Measurements from ENCODE around the gene PRDM11. TPM values are rescaled to one million over a fixed set of nuclear protein-coding genes. Genes with fewer than 3 reads are reported as not detected.

PRDM11 gene
- total RNA-seq, 1 experiment from 2014 or later = 8.1 TPM

- Mint-ChIP-seq H3K27ac (ENCODE audit: unreplicated experiment) (no peak overlapping the region), H3K4me1 (ENCODE audit: low read depth, unreplicated experiment) (peaks cover 9% of the 10 kb centered on the region), H3K9me3 (ENCODE audit: low read depth, unreplicated experiment) (no peaks in the 10 kb centered on the region), H3K36me3 (ENCODE audit: insufficient read depth, unreplicated experiment) (peaks cover 3% of the 10 kb centered on the region), H3K4me3 (ENCODE audit: low read depth, unreplicated experiment) (no peak overlapping the region), H3K27me3 (ENCODE audit: unreplicated experiment) (no peaks in the 10 kb centered on the region)
- intact Hi-C loops (cut with micrococcal nuclease; ENCODE audit: unreplicated experiment) = no loop called here
- no peak for DNase-seq
- CTCF ChIA-PET = no interaction called here
- BruUV-seq (replicated peaks) = no TSS peak
- TF ChIP-seq, protein P1, sequence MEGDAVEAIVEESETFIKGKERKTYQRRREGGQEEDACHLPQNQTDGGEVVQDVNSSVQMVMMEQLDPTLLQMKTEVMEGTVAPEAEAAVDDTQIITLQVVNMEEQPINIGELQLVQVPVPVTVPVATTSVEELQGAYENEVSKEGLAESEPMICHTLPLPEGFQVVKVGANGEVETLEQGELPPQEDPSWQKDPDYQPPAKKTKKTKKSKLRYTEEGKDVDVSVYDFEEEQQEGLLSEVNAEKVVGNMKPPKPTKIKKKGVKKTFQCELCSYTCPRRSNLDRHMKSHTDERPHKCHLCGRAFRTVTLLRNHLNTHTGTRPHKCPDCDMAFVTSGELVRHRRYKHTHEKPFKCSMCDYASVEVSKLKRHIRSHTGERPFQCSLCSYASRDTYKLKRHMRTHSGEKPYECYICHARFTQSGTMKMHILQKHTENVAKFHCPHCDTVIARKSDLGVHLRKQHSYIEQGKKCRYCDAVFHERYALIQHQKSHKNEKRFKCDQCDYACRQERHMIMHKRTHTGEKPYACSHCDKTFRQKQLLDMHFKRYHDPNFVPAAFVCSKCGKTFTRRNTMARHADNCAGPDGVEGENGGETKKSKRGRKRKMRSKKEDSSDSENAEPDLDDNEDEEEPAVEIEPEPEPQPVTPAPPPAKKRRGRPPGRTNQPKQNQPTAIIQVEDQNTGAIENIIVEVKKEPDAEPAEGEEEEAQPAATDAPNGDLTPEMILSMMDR (IDR thresholded peaks at IDR 0.05; ENCODE audit: unreplicated experiment) = no peak
These were observed 11.1 kb downstream of the PRDM11 start for GRCh38 chr11:45157247-45158209.

DNA sequence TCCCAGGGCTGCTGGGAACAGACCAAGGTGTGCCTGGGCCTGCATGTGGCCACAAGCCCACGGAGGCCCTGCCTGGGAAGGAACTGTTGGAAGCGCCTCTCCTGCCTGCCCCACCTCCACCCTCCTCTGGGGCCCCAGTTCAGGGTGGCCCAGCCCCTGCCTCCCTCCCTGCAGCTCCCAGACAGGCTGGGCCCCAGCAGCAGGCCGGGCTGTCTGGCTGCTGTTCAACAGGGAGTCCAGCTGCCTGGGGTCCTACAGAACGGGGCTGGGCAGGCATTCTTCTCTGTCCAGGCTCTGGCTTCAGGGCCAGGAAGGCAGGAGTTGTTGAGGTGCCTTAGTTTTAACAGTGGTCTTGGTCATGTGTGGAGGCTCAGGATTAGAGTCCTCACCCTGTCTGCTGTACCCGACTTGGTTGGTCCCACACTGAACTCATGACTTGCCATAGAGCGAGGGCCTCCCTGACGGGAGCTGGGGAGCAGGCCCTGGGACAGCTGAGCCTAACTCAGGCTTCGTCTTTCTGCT lies 11.8 kb downstream of the PRDM11 start:
- CTCF ChIA-PET = no interaction called here
- no peak for DNase-seq
- BruUV-seq (replicated peaks) = no TSS peak
- no peak overlapping the region for H3K27ac Mint-ChIP-seq (ENCODE audit: unreplicated experiment)
- H3K9me3 Mint-ChIP-seq (ENCODE audit: low read depth, unreplicated experiment) = no peaks in the 10 kb centered on the region
- TF ChIP-seq, protein P1 (IDR thresholded peaks at IDR 0.05; ENCODE audit: unreplicated experiment) = no peak
- peaks cover 3% of the 10 kb centered on the region for H3K36me3 Mint-ChIP-seq (ENCODE audit: insufficient read depth, unreplicated experiment)
- no peaks in the 10 kb centered on the region for H3K27me3 Mint-ChIP-seq (ENCODE audit: unreplicated experiment)
- peaks cover 9% of the 10 kb centered on the region for H3K4me1 Mint-ChIP-seq (ENCODE audit: low read depth, unreplicated experiment)
- intact Hi-C loops (cut with micrococcal nuclease; ENCODE audit: unreplicated experiment) = no loop called here
- H3K4me3 Mint-ChIP-seq (ENCODE audit: low read depth, unreplicated experiment) = no peak overlapping the region

- no peak for DNase-seq
- no peaks in the 10 kb centered on the region for H3K27me3 Mint-ChIP-seq (ENCODE audit: unreplicated experiment)
- no peak overlapping the region for H3K27ac Mint-ChIP-seq (ENCODE audit: unreplicated experiment)
- CTCF ChIA-PET = no interaction called here
- intact Hi-C loops (cut with micrococcal nuclease; ENCODE audit: unreplicated experiment) = no loop called here
- H3K4me1 Mint-ChIP-seq (ENCODE audit: low read depth, unreplicated experiment) = peaks cover 9% of the 10 kb centered on the region
- TF ChIP-seq, protein P1 (IDR thresholded peaks at IDR 0.05; ENCODE audit: unreplicated experiment) = no peak
- no peaks in the 10 kb centered on the region for H3K9me3 Mint-ChIP-seq (ENCODE audit: low read depth, unreplicated experiment)
- BruUV-seq (replicated peaks) = no TSS peak
- peaks cover 3% of the 10 kb centered on the region for H3K36me3 Mint-ChIP-seq (ENCODE audit: insufficient read depth, unreplicated experiment)
- H3K4me3 Mint-ChIP-seq (ENCODE audit: low read depth, unreplicated experiment) = no peak overlapping the region
These were observed 12.6 kb downstream of the PRDM11 start for GRCh38 chr11:45158891-45159605.

- TF ChIP-seq, protein P1 (IDR thresholded peaks at IDR 0.05; ENCODE audit: unreplicated experiment) = no peak
- H3K36me3 Mint-ChIP-seq (ENCODE audit: insufficient read depth, unreplicated experiment) = peaks cover 3% of the 10 kb centered on the region
- H3K9me3 Mint-ChIP-seq (ENCODE audit: low read depth, unreplicated experiment) = no peaks in the 10 kb centered on the region
- no TSS peak for BruUV-seq (replicated peaks)
- intact Hi-C loops (cut with micrococcal nuclease; ENCODE audit: unreplicated experiment) = no loop called here
- H3K27me3 Mint-ChIP-seq (ENCODE audit: unreplicated experiment) = no peaks in the 10 kb centered on the region
- peaks cover 9% of the 10 kb centered on the region for H3K4me1 Mint-ChIP-seq (ENCODE audit: low read depth, unreplicated experiment)
- DNase-seq = no peak
- H3K4me3 Mint-ChIP-seq (ENCODE audit: low read depth, unreplicated experiment) = no peak overlapping the region
- CTCF ChIA-PET = no interaction called here
- H3K27ac Mint-ChIP-seq (ENCODE audit: unreplicated experiment) = no peak overlapping the region
These were observed 13.4 kb downstream of the PRDM11 start for GRCh38 chr11:45159781-45160365.
